NCI-H2081 (cell line): ENCODE results near the gene TSEN2.
A peak's percentile ranks its signal among the peaks of the same experiment; 100 is the strongest.

Experiments used
- DNase-seq, 2 experiments: peaks; one replicate each; lab custom pipeline; 2025; lab: John Stamatoyannopoulos, UW

Gene TSEN2

GRCh38 chr3:12553921-12554391, 69.7 kb downstream of the TSEN2 start:
- peak in 1 of 2 experiments; percentile 30 for DNase-seq

GRCh38 chr3:12556314-12556689, 72.0 kb downstream of the TSEN2 start:
- no peak for DNase-seq

DNA sequence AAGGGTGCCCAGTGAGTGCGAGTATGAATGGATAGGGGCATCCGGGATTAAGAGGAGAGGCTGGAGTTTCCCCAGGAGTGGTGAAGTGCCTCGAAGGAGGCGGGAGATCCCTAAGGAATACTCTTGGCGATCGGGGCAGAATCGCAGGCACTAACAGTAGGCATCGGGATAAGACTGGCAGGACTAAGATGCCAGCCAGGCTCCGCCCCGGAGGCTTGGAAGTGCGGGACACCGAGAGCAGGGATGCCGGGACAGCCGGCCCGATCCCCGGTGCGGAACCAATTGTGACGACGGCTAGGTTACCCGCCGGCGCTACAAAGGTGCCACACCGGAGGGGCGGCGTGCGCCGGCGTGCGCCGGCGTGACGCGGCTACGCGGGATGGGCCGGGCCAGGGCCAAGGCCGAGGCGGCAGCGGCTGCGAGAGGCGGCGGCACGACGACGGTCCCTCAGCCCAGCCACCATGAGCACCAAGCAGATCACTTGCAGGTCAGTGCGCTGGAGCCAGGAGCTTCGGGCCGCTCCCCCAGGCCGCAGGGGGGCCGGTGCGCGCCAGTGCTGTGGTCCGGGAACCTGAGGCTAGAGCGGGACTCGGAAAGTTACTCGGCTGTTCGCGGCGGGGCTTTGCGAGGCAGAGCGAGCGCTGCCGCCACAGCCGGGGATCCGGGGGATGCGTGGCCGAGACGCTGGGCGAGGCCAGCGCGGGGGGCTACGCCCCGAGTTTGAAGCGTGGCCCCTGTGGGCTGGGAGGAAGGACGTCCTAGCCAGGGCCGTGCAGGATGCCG, 72.6 kb downstream of the TSEN2 start, which contains the start of gene MKRN2:
Gene MKRN2, plus strand, starts transcription at position 398 of the 783 bp plus-strand sequence. Its CDS starts 64 bp downstream, at position 462.
- peak; percentile 79 to 89 for DNase-seq

- DNase-seq = no peak
Observed at GRCh38 chr3:12557473-12558100, 73.3 kb downstream of the TSEN2 start.

DNA sequence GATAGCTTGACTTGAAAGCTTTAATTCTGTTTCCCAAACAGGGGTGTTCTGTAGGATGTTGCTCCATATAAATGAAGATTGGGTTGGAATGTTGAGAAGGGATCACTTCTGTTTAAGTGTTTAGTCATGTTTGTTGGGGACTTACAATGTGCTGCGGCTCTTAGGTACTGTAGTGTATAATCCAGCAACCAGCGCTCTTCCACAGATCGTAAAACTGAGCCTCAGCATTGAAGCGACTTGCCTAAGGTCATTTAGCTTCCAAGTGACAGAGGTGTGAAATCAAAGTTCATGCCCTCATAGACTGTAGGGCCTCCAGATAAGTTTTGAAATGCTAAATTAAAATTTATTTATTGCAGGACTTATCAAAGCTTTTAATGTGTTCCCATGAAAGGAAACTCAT, 74.4 kb downstream of the TSEN2 start:
- no peak for DNase-seq

GRCh38 chr3:12559520-12559919, 75.2 kb downstream of the TSEN2 start:
- no peak for DNase-seq

DNA sequence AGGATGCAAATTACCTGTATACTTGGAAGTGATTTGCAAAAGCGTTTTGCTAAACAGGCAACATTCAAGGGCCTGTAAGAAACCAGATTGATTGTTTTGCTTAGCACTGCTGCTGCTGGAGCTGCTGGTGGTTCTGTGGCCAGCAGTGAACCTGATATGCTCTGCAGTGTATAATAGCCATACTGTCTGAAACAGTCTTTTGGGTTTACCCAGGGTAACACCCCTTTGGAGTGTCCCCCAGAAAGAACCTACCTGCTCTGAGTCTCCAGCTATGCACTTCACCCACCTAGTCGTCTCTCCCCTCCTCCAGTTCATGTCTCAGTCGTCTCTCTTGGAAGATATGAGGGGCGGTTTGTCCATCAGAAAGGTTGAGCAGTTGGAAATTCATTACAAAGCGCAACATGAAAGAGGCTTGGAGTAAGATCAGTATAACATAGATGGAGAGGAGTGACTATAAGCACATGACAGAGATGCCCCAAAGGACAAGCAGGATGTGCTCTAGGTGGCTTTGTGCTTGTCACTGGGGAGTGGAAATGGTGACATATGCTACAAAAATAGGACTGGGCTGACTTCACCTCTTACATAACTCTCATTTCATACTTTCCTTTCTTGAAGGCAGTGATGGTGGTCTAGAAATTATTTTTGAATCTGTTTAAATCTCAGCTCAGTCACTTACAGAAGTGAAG, 76.4 kb downstream of the TSEN2 start:
- DNase-seq = no peak

- DNase-seq = no peak
Observed at GRCh38 chr3:12561397-12561796, 77.1 kb downstream of the TSEN2 start.

DNA sequence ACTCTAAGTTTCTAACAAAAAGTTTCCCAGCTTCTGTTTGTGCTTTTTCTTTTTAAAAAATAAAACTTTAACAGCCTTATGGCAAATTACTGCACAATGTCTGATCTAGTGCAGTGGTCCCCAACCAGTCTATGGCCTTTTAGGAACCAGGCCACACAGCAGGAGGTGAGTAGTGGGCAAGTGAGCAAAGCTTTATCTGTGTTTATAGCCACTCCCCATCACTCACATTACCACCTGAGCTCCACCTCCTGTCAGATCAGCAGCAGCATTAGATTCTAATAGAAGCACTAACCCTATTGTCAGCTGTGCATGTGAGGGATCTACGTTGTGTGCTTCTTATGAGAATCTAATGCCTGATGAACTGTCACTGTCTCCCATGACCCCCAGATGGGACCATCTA, 78.2 kb downstream of the TSEN2 start:
- no peak for DNase-seq

DNA sequence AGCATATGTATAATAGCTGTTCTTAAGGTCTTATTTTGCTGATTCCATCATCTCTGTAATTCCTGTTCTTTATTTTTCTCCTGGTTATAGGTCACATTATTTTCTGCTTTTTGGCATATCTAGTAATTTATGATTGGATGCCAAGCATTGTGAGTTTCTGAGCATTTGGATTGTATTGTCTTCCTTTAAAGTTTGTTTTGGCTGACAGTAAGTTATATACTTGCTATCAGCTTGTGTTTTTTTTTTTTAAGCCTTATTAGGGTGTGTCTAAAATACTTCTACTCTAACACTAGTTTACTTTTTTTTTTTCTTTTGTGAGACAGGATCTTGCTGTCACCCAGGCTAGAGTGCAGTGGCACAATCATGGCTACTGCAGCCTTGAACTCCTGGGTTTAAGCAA, 82.7 kb downstream of the TSEN2 start:
- DNase-seq = no peak

- DNase-seq = no peak
Observed at GRCh38 chr3:12568747-12569146, 84.5 kb downstream of the TSEN2 start.

DNA sequence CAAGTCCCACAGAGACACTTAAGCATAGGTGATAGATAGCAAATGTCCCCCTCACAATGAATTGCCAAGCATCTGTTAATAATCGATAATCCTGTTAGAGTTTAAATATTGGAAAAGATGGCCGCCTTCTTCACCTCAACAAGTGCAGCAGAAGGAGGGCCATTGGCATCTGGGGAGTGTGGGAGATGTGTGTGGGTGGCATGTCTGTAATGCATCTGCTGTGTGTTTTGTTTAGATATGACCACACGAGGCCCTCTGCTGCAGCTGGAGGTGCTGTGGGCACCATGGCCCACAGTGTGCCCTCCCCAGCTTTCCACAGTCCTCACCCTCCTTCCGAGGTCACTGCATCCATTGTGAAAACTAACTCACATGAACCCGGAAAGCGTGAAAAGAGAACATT, 85.6 kb downstream of the TSEN2 start:
- DNase-seq = no peak

- no peak for DNase-seq
Observed at GRCh38 chr3:12571986-12572385, 87.7 kb downstream of the TSEN2 start.

- no peak for DNase-seq
Observed at GRCh38 chr3:12574131-12574530, 89.9 kb downstream of the TSEN2 start.

DNA sequence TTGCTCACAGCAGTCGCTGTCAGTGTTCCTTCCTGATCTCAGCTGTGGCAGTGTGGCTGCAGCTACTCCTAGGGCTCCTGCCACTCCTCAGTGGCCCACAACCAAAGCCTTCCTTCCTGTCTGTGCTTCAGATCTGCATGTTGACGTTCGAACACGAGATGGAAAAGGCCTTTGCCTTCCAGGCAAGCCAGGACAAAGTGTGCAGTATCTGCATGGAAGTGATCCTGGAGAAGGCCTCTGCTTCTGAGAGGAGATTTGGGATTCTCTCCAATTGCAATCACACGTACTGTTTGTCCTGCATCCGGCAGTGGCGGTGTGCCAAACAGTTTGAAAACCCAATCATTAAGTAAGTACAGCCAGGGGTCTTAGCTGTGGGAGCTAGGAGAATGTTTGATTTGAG, 90.4 kb downstream of the TSEN2 start:
- peak in 1 of 2 experiments; percentile 13 for DNase-seq

DNA sequence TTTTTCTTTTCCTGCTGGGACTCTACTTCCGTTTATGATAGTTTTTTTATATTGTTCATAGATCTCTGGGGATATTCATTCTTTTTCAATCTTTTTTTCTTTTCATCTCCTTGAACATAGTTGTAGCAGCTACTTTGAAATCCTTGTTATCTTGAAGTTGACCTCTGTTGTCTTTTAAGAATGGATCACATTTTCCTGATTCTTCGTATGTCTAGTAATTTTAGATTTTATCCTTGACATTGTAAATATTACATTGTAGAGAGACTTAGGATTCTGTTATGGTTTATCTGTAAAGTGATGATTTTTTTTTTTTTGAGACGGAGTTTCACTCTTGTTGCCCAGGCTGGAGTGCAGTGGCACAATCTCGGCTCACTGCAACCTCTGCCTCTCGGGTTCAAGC, 93.1 kb downstream of the TSEN2 start:
- DNase-seq = no peak

GRCh38 chr3:12578742-12579141, 94.5 kb downstream of the TSEN2 start:
- DNase-seq = no peak

- no peak for DNase-seq
Observed at GRCh38 chr3:12579456-12579855, 95.2 kb downstream of the TSEN2 start.

DNA sequence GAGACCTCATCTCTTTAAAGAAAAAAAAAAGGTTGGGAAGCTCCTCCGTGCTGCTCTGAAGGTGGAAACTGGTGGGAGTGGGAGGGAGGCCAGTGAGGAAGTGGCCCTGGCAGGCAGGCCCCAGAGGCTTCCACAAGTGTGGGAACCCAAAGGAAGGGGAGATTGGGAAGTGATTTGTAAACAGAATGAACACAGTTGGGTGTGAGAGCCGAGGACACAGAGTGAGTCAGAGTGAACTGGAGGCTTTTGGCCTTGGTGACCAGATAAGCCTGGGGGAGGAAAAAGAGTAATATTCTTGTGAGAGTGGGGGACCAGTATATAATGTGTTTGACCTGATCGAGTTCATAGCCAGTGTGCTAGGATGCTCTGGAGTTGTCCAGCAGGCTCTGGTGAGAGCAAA, 95.6 kb downstream of the TSEN2 start:
- DNase-seq = no peak

GRCh38 chr3:12582730-12583129, 98.5 kb downstream of the TSEN2 start:
- DNase-seq = no peak
